LHCN-M2 (cell line): ENCODE data around the gene CCDC149. TPM values are rescaled to one million over a fixed set of nuclear protein-coding genes. Genes with fewer than 3 reads are reported as not detected.
A peak's percentile ranks its signal among the peaks of the same experiment; 100 is the strongest.

Experiments used
- DNase-seq: peaks from one replicate; pipeline ENCODE4 v3.0.0-alpha.2; 2012; ENCODE audit warnings: low read depth
- total RNA-seq: library from RNA; depleted of rRNA; stranded (reverse); fragments of >200 nt; gene quantifications from 2 replicates; pipeline ENCODE4 v1.2.3, GENCODE V29; 2014

Gene CCDC149
- total RNA-seq, 1 experiment from 2014 or later, result 3.0 TPM

DNA sequence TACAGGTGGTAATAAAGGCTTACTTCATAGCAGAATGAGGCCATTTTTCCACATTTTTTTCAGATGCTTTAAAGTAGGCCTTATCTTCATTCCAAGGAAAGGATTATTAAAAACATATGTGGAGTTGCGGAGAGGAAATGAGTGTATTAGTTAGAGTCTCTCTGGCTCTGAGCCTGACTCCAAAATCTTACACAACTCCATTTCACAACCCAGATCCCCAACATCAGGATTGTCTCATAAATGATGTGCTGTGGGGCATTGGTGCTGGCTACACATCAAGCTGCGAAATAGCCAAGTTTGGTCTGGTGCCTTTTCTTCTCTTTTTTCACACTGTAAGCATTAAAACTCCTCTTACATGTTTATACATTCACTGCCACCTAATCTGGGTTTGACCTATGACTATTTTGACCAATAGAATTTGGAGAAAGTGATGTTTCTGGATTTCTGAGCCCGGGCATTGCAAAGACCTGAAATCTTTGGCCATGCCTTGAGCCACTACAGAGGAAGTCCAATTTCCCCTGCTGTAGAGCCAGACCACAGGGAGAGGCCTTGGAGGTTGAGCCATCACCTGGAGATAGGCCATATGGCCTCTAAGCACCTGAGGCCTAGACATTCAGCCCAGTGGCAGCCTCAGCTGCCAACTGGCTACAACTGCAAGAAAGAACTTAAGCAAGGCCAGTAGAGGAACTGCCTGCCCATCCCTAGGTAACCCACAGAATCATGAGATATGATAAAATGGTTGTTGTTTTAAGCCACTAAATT is 134.2 kb downstream of the CCDC149 start:
- no peak for DNase-seq

DNA sequence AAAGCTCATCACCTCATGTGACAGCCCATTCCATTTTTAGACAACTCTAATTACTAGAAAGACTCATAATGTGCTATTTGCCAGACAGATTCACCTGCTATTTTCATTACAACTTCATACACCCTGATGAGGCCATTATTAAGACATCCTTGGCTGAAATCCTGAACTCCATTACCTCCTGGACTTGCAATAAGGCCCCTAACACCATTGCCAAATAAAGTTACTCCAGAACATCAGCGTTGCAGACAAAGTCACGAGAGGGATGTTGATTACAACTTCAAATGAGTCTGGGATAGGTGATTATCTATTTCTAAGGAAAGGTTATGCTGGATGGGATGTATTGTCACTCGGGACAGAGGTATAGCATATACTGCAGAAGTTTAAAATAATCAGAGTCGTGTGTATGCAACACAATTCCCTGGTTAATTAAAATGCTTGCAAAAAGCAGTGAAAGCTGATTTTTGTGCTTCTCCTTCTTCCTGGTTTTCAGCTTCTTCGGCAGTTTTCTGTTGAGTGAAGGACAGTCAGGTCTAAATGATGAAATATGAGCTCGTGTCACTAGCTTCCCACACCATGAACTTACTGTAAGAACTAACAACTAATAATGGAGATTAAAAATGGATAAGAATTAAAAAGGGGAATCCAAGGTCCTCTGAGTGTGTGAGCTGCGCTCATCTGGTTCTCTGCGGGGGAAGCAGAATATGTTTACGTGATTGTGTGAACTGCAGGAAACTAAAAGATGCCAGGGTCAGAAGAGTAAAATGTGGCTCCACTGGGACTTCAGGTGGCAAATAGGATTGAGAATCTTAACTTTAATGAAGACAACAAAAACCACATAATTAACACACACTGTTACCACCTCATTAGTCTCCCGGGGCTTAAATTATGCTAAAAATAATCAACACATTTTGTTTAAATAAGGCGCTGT is 135.0 kb downstream of the CCDC149 start:
- DNase-seq, result no peak

DNA sequence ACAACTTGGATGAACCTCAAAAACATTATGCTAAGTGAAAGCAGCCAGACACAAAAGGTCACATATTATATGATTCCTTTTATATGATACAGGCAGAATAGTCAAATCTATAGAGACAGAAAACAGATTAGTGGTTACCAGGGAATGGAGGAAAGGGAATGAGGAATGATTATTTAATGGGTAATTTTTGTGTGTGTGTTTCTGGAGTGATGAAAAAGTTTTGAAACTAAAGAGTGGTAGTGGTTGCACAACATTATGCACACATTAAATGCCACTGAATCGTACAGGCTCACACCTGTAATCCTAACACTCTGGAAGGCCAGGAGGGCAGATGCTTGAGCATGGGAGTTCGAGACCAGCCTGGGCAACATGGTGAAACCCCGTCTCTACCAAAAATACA is 137.1 kb downstream of the CCDC149 start:
- no peak for DNase-seq

DNA sequence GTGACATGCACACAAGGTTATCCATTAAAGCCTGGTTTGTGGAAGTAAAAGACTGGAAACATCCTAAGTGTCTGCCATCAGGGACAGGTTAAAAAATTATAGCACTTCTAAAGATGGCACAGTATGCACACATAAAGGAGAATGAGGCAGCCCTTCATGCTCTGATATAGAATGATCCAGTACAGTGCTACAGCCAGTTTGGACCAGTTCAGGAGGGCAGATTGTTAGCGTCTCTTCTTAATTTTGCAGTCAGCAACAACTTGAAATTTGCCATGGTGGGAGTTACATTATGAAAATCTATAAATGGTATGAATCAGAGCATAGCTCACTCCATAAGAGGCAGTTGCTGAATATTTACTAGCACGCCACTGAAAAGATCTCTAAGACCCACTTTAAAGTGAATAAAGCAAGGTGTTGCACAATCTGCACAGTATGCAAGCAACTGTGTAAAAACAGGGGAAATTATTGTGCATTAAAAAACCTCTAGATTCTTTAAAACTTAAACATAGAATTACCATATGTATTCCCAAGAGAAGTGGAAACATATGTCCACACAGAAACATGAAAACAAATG is 137.7 kb downstream of the CCDC149 start:
- no peak for DNase-seq

DNA sequence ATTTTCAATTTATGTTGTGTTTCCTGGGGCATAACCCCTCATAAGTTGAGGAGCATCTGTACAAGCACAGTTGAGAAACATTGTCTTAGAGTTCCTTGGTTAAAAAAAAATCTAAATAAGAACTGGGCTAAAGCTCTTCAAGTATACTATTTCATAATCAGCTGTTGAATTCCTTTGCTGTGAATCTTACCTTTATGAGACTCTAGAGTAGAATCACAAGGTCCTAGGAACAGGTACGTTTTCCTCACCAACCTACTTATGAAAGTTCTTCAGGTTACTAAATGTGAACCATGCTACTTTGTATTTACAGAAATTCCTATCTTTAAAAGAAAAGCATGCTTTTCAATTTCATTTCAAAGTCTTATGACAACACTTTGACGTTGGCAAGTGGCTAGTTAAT is 138.4 kb downstream of the CCDC149 start:
- no peak for DNase-seq

DNA sequence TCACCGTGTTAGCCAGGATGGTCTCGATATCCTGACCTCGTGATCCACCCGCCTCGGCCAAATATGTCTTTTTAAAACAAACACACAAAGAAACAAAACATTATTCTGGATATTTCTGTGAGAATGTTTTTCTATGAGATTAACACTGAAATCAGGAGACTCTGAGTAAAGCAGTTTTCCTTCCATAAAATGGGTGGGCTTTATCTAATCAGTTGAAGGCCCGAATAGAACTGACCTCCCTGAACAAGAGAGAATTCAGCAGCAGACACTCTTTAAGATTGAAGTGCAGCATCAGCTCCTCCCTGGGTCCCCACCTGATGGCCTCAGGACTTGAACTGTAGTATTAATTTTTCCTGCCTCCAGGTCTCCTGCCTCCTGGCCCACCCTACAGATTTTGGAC is 139.9 kb downstream of the CCDC149 start:
- DNase-seq, result no peak

DNA sequence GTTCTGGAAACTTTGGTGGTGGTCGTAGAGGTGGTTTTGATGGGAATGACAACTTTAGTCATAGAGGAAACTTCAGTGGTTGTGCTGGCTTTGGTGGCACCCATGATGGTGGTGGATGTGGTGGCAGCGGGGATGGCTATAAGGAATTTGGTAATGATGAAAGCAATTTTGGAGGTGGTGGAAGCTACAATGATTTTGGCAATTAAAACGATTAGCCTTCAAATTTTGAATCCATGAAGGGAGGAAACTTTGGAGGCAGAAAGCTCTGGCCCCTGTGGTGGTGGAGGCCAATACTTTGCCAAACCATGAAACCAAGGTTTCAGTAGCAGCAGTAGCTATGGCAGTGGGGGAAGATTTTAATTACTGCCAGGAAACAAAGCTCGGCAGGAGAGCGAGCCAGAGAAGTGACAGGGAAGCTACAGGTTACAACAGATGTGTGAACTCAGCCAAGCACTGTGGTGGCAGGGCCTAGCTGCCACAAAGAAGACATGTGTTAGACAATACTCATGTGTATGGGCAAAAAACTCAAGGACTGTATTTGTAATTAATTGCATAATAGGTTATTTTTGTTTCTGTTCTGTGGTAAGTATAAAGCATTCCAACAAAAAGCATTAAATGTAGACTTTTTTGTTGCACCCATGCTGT is 140.7 kb downstream of the CCDC149 start:
- no peak for DNase-seq

DNA sequence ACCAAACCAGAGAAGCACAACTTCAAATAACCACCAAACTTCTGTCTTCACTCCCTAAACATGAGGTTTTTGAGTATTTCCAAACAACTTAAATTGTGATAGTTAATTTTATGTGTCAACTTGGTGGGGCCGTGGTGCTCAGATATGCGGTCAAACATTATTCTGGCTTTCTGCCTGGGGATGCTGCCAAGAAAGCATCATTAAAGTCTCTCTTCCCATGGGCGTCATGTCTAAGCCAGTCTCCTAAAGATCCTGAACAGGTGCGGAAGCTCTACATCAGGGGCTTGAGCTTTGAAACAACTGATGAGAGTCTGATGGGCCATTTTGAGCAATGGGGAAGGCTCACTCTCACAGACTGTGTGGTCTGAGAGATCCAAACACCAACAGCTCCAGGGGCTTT is 141.6 kb downstream of the CCDC149 start:
- DNase-seq, result peak; percentile 66

DNA sequence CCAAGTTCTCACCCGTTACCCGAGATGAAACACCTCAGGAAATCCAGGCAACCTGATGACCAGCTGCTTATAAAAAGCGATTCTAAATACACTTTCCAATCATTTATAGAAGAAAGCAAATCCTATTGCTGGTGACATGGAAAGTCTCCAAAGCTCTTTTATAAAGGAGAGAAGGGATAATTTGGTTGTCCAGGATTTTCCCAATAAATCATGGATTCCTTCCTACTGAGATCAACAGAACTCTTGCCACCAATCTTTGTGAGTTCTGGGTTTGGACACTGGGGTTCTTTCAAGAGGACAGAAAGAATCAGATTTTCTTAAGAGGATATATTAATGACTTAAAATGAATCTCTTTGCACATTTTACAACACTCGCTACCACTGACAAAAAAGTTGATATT is 142.2 kb downstream of the CCDC149 start:
- DNase-seq, result no peak

DNA sequence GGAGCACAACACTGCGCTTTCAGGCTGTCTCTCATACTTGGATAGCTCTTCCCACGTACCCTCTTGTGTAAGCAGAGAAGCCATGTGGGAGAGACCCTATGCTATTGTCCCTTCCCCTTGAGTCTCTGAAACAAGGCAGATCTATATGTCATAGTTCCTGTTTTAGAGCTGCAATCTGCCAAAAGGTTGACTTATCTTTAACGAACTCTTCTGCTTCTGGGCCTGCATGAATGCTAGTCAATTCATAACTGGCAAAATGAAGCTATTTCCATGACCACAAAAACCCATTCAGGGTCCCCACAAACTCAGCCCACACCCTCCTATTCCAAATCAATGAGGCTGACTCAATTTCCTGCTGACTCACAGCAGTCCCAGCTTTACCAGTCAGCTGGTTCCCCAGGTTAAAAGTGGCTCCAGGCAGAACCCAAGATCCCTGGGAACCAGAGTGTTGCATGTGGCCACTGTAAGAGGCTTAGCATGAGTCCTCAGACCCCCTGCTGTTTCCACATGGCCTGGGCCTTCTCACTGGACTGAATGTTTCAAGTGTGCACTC is 142.7 kb downstream of the CCDC149 start:
- peak; percentile 94 for DNase-seq

DNA sequence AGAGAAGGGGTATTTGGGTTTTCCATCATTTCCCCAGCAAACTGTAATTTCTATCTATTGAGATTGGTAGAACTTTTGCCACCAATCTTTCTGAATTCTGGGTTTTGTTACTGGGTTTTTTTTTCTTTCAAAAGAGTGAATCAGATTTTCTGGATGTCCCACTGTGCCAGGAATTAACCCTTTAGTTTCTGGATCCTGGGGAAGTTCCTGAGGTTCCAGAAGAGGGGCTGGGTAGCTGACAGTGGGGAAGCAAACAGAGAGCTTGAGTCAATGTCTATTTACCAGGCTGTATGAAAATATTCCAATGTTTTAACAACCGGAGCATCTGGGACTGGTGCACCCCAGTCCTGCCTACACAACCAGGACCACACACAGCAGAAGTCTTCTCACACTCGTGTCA is 143.3 kb downstream of the CCDC149 start:
- DNase-seq, result no peak

DNA sequence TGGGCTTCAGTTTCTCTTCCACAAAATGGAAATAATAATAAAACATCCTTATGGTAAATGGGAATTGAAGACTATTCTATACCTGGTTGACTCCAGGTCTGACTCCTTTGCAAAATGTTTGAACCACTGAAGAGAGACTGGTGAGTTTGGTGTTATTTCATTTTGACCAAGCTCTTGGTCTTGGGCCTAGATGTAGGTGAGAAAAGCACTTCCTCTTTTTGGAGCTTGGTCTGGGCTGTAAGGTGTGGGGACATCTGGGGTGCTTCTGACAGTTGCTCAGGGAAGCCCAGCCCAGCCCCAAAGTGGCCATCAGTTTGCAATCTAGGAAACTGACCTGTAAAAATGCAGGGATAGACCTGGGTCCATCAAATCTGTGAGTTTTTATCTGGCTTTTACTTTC is 144.2 kb downstream of the CCDC149 start:
- DNase-seq, result no peak

DNA sequence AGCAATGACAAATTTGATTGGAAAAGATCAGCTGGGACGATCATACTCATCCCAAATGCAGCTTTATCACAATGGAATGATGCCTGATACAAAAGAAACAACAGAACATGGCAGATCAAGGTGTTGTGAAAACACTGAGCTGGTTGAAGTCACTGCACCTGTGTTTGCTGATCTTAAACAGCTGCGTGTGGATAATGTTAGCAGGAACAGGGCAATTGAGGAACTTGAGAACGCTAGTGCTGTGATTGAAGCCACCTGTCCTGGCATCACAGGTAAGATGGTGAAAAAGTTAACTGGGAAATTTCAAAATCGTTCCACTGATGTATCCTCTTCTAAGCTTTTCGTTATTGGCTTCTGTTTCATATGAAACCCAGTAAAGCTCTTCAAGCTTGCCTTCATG is 144.8 kb downstream of the CCDC149 start:
- no peak for DNase-seq

DNA sequence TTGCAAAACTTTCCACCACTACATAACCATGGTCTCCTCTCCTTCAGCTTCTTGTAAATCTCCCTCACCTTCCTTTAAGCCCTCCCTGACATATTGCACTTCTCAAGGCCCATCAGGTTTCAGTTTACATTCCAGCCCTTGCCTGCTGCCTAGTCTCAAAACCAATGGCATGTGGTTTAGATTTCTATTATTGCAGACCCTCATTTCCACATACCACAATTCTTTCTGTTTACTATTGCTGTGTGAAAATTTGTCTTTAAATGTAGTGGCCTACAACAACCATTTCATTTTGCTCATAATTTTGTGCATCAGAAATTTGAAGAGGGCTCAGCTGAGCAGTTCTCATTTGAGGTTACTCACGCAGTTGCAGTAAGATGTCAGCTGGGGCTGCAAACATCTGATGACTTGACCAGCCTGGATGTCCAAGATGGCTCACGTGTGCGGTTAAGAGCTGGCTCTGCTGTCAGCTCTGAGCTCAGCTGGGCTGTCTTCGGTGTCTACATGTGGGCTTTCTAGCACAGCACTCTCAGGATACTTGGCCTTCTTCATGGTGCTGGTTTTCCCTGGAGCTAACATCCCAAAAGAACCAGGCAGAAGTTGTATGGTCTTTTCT is 147.4 kb downstream of the CCDC149 start:
- no peak for DNase-seq

DNA sequence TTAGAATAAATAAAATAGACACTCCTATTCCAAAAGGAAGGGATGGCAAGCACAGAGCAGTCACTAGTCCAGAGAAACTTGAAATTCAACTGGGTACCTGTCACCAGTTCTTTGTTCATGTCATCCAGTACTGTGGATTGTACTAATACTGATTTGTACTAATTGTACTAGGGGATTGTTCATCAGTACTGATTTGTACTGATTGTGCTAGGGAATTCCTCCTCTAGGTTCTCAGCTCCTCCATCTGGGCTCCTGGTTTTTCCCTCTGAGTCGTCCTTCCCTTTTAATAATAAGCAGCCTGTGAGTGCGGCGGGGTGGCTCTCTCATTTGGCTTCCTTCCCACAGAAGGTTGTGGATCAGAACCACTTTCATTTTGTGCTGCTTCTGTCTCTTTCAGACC is 148.5 kb downstream of the CCDC149 start:
- no peak for DNase-seq

DNA sequence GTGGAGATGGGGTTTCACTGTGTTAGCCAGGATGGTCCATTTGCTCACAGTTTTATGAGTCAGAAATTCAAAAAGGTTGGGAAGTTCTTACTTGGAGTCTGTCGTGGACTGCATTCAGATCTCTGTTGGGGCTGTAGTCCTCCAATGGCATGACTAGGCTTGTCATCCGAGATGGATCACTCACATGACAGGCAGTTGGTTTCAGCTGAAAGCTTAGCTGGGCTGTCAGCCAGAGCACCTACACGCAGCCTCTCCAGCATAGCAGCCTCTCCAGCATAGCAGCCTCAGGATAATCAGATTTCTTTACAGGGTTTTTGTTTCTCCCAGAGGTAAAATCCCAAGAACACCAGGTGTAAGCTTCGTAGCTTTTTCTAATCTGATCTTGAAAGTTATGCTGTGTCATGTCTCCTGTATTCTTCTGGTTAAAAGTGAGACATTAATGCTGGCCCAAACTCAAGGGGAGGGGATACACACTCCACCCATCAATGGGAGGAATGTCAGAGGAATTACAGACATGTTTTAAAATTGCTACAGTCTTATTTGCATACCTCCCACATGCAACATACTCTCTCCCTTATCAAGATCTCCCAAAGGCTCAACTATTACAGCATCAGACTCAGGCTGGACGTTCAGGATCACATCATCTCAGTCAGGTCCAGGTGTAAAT is 149.1 kb downstream of the CCDC149 start:
- peak; percentile 24 for DNase-seq
